GM18868 (cell line): Measurements from ENCODE around the gene PPP5C.

Experiments used
- ATAC-seq: cut with Tn5 transposase; IDR thresholded peaks from one replicate; pipeline ENCODE4 v1.9.1; 2021; ENCODE audit warnings: mild to moderate bottlenecking, moderate library complexity; ENCODE audit not compliant: unreplicated experiment

The PPP5C gene

DNA sequence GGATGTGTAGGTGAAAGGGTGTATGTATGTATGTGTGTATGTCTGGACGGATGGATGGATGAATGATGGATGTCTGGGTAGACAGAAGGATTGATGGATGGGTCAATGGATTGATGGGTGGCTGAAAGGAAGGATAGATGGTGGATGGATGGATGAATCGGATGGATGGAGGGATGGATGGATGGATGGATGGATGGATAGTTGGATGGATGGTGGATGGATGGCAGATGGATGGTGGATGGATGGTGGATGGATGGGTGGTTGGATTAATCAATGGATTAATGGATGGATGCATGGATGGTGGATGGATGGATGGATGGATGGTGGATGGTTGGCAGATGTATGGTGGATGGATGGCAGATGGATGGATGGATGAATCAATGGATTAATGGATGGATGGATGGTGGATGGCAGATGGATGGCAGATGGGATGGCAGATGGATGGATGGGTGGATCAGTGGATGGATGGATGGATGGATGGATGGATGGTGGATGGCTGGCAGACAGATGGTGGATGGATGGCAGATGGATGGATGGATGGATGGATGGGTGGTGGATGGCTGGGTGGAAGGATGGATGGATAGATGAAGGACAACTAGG, 16.5 kb upstream of the PPP5C start:
- ATAC-seq: no peak

DNA sequence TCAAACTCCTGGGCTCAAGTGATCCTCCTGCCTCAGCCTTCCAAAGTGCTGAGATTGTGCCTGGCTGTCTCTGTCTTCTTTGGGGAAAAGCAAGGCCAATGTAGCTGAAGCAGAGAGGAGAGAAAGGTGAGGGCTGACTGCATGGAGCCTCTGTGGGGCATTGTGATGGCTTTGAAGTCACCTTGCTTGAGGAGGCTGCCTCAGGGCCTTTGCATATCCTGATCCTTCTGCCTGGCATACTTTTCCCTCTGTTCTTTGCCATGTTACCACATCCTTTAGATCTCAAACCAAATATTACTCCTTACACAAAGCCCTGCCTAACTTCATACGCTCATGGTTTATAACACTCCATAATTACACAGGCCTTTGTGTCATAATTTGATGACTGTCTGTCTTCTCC, 9.4 kb upstream of the PPP5C start:
- ATAC-seq: no peak

GRCh38 chr19:46339446-46339845, 7.4 kb upstream of the PPP5C start:
- no peak for ATAC-seq

- ATAC-seq: no peak
Observed at GRCh38 chr19:46340051-46340659, 6.7 kb upstream of the PPP5C start.

DNA sequence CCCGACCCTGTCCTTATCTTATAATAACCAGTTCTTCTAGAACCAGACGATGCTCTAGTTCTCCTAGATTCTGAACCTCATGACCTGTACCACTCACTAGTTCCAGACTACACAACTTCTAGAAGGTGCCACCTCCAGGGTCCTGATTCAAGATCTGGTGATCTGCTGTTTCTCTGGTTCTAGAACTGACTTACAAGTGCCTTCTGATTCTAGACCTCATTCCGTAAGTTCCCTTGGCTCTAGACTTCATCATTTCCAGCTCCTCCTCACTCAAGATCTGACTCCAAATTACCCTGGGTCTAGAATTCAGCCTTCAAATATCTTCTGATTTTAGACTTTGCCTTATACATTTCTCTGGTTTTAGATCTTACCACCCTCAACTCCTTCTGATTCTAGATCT, 5.0 kb upstream of the PPP5C start:
- ATAC-seq: no peak

GRCh38 chr19:46344363-46344762, 2.5 kb upstream of the PPP5C start:
- no peak for ATAC-seq

GRCh38 chr19:46345157-46345556, 1.7 kb upstream of the PPP5C start:
- no peak for ATAC-seq

- no peak for ATAC-seq
Observed at GRCh38 chr19:46347572-46347883, 641 bp downstream of the PPP5C start.

GRCh38 chr19:46347985-46348384, 1.1 kb downstream of the PPP5C start:
- ATAC-seq: no peak

- no peak for ATAC-seq
Observed at GRCh38 chr19:46349311-46349993, 2.6 kb downstream of the PPP5C start.

- no peak for ATAC-seq
Observed at GRCh38 chr19:46350029-46350757, 3.3 kb downstream of the PPP5C start.

DNA sequence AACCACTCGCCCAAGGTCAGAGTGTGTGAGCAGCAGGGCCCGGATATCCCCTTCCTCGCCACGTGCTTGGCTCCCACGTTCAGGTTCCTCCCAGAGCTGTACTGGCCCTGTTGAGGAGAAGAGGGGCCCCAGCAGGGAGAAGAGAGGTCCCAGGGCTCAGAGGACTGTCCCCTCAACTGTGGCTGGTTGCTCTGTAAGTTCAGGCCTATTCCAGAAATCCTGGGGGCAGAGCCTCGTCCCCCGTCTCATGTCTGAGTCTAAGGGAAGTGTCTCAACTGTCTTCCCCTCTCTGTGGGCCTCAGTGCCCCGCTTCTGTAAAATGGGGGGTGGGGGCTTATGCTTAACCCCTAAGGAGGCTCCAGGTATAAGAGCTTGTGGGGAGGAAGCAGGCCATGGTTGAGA, 3.9 kb downstream of the PPP5C start:
- no peak for ATAC-seq

DNA sequence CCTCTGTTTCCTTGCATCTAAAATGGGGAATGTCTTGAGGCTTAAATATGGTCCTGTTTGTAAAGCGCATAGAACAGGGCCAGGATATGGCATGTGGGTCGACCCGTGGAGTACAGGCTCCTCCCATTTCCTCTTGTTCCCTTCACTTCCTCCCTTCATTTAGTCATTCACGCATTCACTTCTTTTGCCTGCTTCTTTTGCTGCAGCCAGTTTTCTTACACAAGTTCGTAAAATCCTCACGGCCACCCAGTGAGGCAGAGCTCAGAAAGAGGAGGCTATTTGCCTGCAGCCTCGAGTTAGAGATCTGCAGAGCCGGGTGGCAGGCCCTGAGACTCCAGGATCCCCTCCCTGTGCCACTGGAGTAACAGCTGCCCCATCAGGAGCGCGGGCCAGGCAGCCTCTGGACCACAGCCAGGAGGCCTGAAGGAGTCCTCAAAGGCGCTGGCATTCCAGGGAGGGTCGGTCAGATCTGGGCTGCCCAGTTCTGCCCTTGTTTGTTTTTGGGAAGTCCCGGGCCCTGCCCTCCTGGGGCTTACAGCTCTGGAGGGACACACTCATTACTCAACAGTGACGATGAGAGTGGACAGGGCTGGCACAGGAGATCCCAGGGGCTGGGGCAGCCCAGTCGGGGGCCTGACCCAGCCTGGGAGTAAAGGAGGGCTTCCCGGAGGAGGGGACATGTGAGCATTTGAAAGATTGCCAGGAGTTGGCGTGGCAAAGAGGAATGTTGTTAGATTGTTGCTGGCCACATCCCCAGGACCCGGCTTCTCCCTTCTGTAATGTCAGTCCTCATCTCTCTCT, 4.6 kb downstream of the PPP5C start:
- no peak for ATAC-seq

DNA sequence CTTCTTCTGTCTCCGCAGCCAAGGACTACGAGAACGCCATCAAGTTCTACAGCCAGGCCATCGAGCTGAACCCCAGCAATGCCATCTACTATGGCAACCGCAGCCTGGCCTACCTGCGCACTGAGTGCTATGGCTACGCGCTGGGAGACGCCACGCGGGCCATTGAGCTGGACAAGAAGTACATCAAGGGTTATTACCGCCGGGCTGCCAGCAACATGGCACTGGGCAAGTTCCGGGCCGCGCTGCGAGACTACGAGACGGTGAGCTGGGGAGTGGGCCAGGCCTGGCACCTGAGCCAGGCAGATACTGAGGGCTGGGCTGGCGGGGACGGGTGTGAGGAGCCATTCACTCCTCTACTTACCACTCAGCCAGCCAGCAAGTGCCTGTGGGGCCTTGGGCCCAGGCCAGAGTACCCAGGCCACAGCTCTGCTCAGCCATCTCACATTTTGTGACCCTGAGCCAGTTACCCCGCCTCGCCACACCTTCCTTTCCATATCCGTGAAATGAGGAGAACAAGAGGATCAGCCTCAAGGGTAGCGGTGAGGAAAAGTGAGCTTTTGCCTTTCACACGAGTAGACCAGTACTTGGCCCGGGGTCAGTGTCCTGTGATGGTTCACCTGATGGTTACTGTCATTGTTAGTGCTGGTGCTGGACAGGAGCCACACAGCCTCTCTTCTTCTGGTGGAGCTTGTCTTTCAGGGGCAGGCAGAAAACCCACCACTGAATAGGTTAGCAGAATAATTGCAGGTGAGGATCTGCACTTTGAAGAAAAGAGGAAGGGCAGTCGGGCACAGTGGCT, 7.0 kb downstream of the PPP5C start:
- ATAC-seq: no peak

DNA sequence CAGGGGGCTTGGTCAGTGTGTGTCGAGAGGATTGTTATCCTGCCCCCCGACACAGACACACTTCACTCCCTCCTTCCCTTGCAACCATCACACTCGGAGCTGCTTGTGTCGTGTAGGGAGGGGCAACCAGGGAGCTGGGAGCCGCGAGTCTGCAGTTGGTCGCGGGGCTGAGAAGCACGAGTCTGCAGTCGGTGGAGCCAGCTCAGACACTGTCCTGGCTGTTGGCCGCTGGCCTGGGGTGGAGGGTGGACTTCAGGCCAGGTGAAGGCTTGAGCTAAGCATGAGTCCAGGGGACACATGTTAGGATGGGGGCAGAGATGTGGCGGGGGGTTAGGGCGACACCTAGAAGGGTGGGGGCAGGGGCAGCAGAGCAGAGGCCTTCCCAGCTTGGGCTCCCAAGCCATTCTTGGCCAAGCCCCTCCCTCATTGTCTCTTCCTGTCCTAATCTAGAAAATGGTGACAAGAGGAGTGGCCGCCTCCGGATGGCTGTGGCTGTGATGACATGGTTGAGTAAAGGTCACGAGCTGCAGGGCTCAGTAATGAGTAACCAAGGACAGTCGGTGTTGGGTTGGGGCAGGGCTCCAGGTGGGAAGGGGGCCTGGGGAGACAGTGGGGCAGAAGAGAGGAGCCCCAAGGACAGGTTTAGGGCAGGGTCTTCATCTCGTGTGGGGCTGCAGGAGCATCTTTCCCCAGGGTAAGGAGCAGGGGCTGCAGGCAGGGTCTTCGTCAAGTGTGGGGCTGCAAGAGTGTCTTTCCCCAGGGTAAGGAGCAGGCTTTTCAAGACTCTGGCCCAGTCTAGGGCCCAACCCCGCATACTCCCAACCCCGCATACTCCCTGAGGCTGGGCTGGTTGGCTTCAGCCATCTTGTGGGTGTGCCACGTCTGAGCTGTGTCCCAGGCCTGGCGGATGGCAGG, 8.6 kb downstream of the PPP5C start:
- ATAC-seq: no peak

- no peak for ATAC-seq
Observed at GRCh38 chr19:46356149-46357055, 9.5 kb downstream of the PPP5C start.

GRCh38 chr19:46357846-46358583, 11.1 kb downstream of the PPP5C start:
- ATAC-seq: no peak

GRCh38 chr19:46361915-46362314, 15.0 kb downstream of the PPP5C start:
- ATAC-seq: no peak
